Fibroblast of skin of right biceps (primary cell): ENCODE measurements around the gene L1CAM.
A peak's percentile ranks its signal among the peaks of the same experiment; 100 is the strongest.
"Not testable (repeated sequence)": the region's sequence is repeated elsewhere in the genome, so short reads cannot be mapped to it uniquely, and the experiment has no call there.

Source experiments
- DNase-seq: peaks from one replicate; pipeline ENCODE4 v3.0.0-alpha.2; 2013

Gene L1CAM

GRCh38 chrX:153825042-153825441, 60.9 kb downstream of the L1CAM start:
- no peak for DNase-seq

GRCh38 chrX:153824348-153824747, 61.6 kb downstream of the L1CAM start:
- DNase-seq, result no peak

- no peak for DNase-seq
These were observed 64.9 kb downstream of the L1CAM start for GRCh38 chrX:153821066-153821465.

- no peak for DNase-seq
These were observed 65.4 kb downstream of the L1CAM start for GRCh38 chrX:153820601-153821000.

GRCh38 chrX:153819384-153820040, 66.5 kb downstream of the L1CAM start:
- no peak for DNase-seq

- DNase-seq, result peak; percentile 20
These were observed 67.2 kb downstream of the L1CAM start for GRCh38 chrX:153818571-153819383.

GRCh38 chrX:153818064-153818463, 67.9 kb downstream of the L1CAM start:
- DNase-seq, result not testable (repeated sequence)

GRCh38 chrX:153816831-153817690, 68.9 kb downstream of the L1CAM start:
- no peak for DNase-seq

GRCh38 chrX:153814591-153815315, 71.2 kb downstream of the L1CAM start:
- no peak for DNase-seq

GRCh38 chrX:153813161-153813560, 72.8 kb downstream of the L1CAM start:
- DNase-seq, result no peak

GRCh38 chrX:153812220-153812619, 73.8 kb downstream of the L1CAM start:
- DNase-seq, result no peak
